Right lung (tissue), 5 donors: ENCODE results near the gene B3GAT1. TPM values are rescaled to one million over a fixed set of nuclear protein-coding genes. Genes with fewer than 3 reads are reported as not detected.
A peak's percentile ranks its signal among the peaks of the same experiment; 100 is the strongest.

Source experiments
- DNase-seq, 2 donors: peaks; one replicate each; pipeline ENCODE4 v3.0.0-alpha.2; 2013
- polyA plus RNA-seq, 5 donors: library from polyadenylated mRNA; unstranded; fragments of 120-200 nt; gene quantifications; one replicate each; pipeline versions ENCODE4 v1.2.1 to v1.2.3, GENCODE V29; 2013; ENCODE audit warnings: inconsistent platforms in 1 of 5, low replicate concordance in 1 of 5; ENCODE audit not compliant: insufficient read length in 5 of 5, insufficient read depth in 1 of 5

Gene B3GAT1
- polyA plus RNA-seq, 5 donors: 0.35 to 0.56 (median 0.42) TPM

GRCh38 chr11:134390706-134391569, 21.1 kb downstream of the B3GAT1 start:
- DNase-seq: no peak

- no peak for DNase-seq
These were observed 22.4 kb downstream of the B3GAT1 start for GRCh38 chr11:134389464-134390180.

- no peak for DNase-seq
These were observed 23.5 kb downstream of the B3GAT1 start for GRCh38 chr11:134388590-134388989.

GRCh38 chr11:134387501-134387900, 24.5 kb downstream of the B3GAT1 start:
- no peak for DNase-seq

GRCh38 chr11:134386945-134387344, 25.1 kb downstream of the B3GAT1 start:
- no peak for DNase-seq

GRCh38 chr11:134385774-134386565, 26.1 kb downstream of the B3GAT1 start:
- peak; percentile 52 to 62 for DNase-seq

GRCh38 chr11:134385171-134385570, 26.9 kb downstream of the B3GAT1 start:
- no peak for DNase-seq

- DNase-seq: no peak
These were observed 27.6 kb downstream of the B3GAT1 start for GRCh38 chr11:134384406-134384805.

- DNase-seq: no peak
These were observed 28.3 kb downstream of the B3GAT1 start for GRCh38 chr11:134383576-134384221.

- DNase-seq: no peak
These were observed 29.2 kb downstream of the B3GAT1 start for GRCh38 chr11:134382830-134383229.

- no peak for DNase-seq
These were observed 29.8 kb downstream of the B3GAT1 start for GRCh38 chr11:134382257-134382656.

- no peak for DNase-seq
These were observed 31.3 kb downstream of the B3GAT1 start for GRCh38 chr11:134380785-134381184.

GRCh38 chr11:134380229-134380628, 31.8 kb downstream of the B3GAT1 start:
- no peak for DNase-seq

- no peak for DNase-seq
These were observed 32.8 kb downstream of the B3GAT1 start for GRCh38 chr11:134379241-134379640.

GRCh38 chr11:134377876-134378275, 34.2 kb downstream of the B3GAT1 start:
- DNase-seq: no peak

GRCh38 chr11:134376150-134376921, 35.7 kb downstream of the B3GAT1 start:
- DNase-seq: no peak

GRCh38 chr11:134374891-134375550, 37.0 kb downstream of the B3GAT1 start:
- DNase-seq: no peak

- DNase-seq: no peak
These were observed 37.9 kb downstream of the B3GAT1 start for GRCh38 chr11:134374171-134374570.

- DNase-seq: no peak
These were observed 38.4 kb downstream of the B3GAT1 start for GRCh38 chr11:134373591-134374052.

GRCh38 chr11:134372961-134373360, 39.1 kb downstream of the B3GAT1 start:
- DNase-seq: no peak
